Hepatocyte (in vitro differentiated cells): ENCODE results near the gene PITPNB.

ENCODE experiments used
- CTCF ChIP-seq: fragments of 200-600 bp; sonication (generic); IDR thresholded peaks from 2 replicates; pipeline ENCODE4 v1.5.1; 2016; ENCODE audit warnings: antibody characterized with exemption, mild to moderate bottlenecking; ENCODE audit not compliant: poor library complexity
- EZH2 ChIP-seq: fragments of 200-600 bp; sonication (generic); IDR thresholded peaks from 2 replicates; pipeline ENCODE4 v1.6.1; 2016; ENCODE audit warnings: antibody characterized with exemption, mild to moderate bottlenecking, borderline replicate concordance

- TF ChIP-seq CTCF (no peak), EZH2 (no peak)
These were observed 75.6 kb downstream of the PITPNB start for GRCh38 chr22:27843441-27843840.
